Neural progenitor cell (in vitro differentiated cells): ENCODE measurements around the gene GPR141.

Experiments used
- EZH2 ChIP-seq: fragments of 200-600 bp; sonication (generic); IDR thresholded peaks from 2 replicates; pipeline ENCODE4 v1.6.1; 2017; ENCODE audit warnings: antibody characterized with exemption, mild to moderate bottlenecking, moderate library complexity
- EZH2phosphoT487 ChIP-seq: fragments of 200-600 bp; sonication (generic); IDR thresholded peaks from 2 replicates; pipeline ENCODE4 v1.6.1; 2017; ENCODE audit warnings: antibody characterized with exemption
- TF ChIP-seq, protein P1 (sequence below): fragments of 200-600 bp; sonication (generic); IDR thresholded peaks from 2 replicates; pipeline ENCODE4 v1.5.1; 2017; ENCODE audit warnings: antibody characterized with exemption, mild to moderate bottlenecking

DNA sequence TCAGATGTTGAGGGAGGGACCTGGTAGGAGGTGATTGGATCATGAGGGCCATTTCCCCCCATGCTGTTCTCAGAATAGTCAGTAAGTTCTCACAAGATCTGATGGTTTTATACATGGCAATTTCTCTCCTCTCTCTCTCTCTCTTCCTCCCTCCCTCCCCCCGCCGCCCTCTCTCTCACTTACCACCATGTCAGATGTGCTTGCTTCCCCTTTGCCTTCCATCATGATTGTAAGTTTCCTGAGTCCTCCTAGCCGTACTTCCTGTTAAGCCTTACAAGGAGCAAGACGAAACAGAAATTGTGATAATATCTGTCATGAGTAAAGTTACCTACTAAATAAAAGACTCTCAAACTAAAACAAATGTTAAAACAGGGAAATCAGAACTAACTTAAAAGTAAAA, 19.9 kb upstream of the GPR141 start:
- TF ChIP-seq, protein P1, sequence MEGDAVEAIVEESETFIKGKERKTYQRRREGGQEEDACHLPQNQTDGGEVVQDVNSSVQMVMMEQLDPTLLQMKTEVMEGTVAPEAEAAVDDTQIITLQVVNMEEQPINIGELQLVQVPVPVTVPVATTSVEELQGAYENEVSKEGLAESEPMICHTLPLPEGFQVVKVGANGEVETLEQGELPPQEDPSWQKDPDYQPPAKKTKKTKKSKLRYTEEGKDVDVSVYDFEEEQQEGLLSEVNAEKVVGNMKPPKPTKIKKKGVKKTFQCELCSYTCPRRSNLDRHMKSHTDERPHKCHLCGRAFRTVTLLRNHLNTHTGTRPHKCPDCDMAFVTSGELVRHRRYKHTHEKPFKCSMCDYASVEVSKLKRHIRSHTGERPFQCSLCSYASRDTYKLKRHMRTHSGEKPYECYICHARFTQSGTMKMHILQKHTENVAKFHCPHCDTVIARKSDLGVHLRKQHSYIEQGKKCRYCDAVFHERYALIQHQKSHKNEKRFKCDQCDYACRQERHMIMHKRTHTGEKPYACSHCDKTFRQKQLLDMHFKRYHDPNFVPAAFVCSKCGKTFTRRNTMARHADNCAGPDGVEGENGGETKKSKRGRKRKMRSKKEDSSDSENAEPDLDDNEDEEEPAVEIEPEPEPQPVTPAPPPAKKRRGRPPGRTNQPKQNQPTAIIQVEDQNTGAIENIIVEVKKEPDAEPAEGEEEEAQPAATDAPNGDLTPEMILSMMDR: no peak
- no peak for TF ChIP-seq EZH2
- no peak for TF ChIP-seq EZH2phosphoT487
